HCT116 (cell line): ENCODE results near the gene CNTNAP5. TPM values are rescaled to one million over a fixed set of nuclear protein-coding genes. Genes with fewer than 3 reads are reported as not detected.

Source experiments
- ATAC-seq: fragments of 200-7000 bp; cut with Tn5 transposase; 2 replicates; pipeline ENCODE4 v1.9.1; 2020; ENCODE audit warnings: mild to moderate bottlenecking, moderate library complexity
- BruUV-seq: library from RNA; stranded (reverse); fragments of 400-500 nt; replicated peaks from 2 replicates; lab custom pipeline; 2021; lab: Mats Ljungman, UMichigan
- CTCF ChIA-PET: fragments of 300-600 bp; sonication (Branson Sonifier 250); formaldehyde crosslinking; loops from one replicate; lab custom pipeline; 2021; ENCODE audit warnings: antibody characterized with exemption; lab: Charles Lee
- POLR2A ChIA-PET: fragments of 300-600, 350-600 bp; sonication (Branson Sonifier 250); formaldehyde crosslinking; loops from one replicate; lab custom pipeline; 2021; ENCODE audit warnings: antibody characterized with exemption; lab: Charles Lee
- RAD21 ChIA-PET, 2 experiments: fragments of 300-600 bp; sonication (Branson Sonifier 250); formaldehyde crosslinking; loops; one replicate each; lab custom pipeline; 2023; ENCODE audit warnings: low total read pairs in 2 of 2; ENCODE audit not compliant: uncharacterized antibody in 2 of 2, unreplicated experiment in 2 of 2, low non-redundant PET in 1 of 2; lab: Charles Lee
- DNase-seq: peaks from one replicate; pipeline ENCODE4 v3.0.0-alpha.2; 2010; ENCODE audit warnings: low read depth, low spot score
- H2AFZ ChIP-seq: fragments of 200-600 bp; shearing (Covaris generic), sonication (generic); 2 replicates; pipeline ENCODE4 v1.6.1; 2017; ENCODE audit warnings: low read depth, mixed run types, mixed read lengths, antibody characterized with exemption, low read length; ENCODE audit not compliant: poor library complexity, severe bottlenecking
- H3K27ac ChIP-seq: 2 replicates; pipeline ENCODE4 v1.5.1; 2012; ENCODE audit warnings: low read depth, low read length
- H3K27me3 ChIP-seq: fragments of 200-600 bp; sonication (generic); 2 replicates; pipeline ENCODE4 v1.6.1; 2016; ENCODE audit warnings: mixed run types, low read length, mixed read lengths; ENCODE audit not compliant: insufficient read depth
- H3K36me3 ChIP-seq, 2 experiments: fragments of 200-500 bp in 1 of 2; fragments of 200-600 bp in 1 of 2; sonication (Bioruptor generic) in 1 of 2; sonication (generic) in 1 of 2; 2 replicates each; pipeline versions ENCODE4 v1.5.1 to v1.6.1; 2014 to 2016; ENCODE audit warnings: low read length in 2 of 2, inconsistent platforms in 1 of 2, mixed read lengths in 1 of 2, mixed run types in 1 of 2; ENCODE audit not compliant: insufficient read depth in 2 of 2, control insufficient read depth in 1 of 2
- H3K4me1 ChIP-seq, 2 experiments: fragments of 200-600 bp in 1 of 2; sonication (generic) in 1 of 2; 2 replicates each; pipeline versions ENCODE4 v1.5.1 to v1.6.1; 2012 to 2017; ENCODE audit warnings: low read length in 2 of 2, inconsistent platforms in 1 of 2, mild to moderate bottlenecking in 1 of 2, mixed read lengths in 1 of 2, mixed run types in 1 of 2, moderate library complexity in 1 of 2; ENCODE audit not compliant: insufficient read depth in 2 of 2, control insufficient read depth in 1 of 2
- H3K4me2 ChIP-seq: fragments of 200-600 bp; sonication (generic); 2 replicates; pipeline ENCODE4 v1.6.1; 2017; ENCODE audit warnings: mixed run types, low read length, mixed read lengths
- H3K4me3 ChIP-seq, 2 experiments: fragments of 200-600 bp in 1 of 2; sonication (generic) in 1 of 2; replicated peaks in 1 of 2; 2 replicates each; pipeline ENCODE4 v1.5.1; 2011 to 2016; ENCODE audit warnings: low read length in 2 of 2, control low read depth in 1 of 2, low read depth in 1 of 2, mild to moderate bottlenecking in 1 of 2, mixed read lengths in 1 of 2, mixed run types in 1 of 2
- H3K79me2 ChIP-seq: fragments of 200-600 bp; sonication (generic); 2 replicates; pipeline ENCODE4 v1.6.1; 2017; ENCODE audit warnings: mild to moderate bottlenecking, mixed run types, low read length, moderate library complexity, mixed read lengths; ENCODE audit not compliant: insufficient read depth
- H3K9ac ChIP-seq: fragments of 200-600 bp; sonication (generic); 2 replicates; pipeline ENCODE4 v1.6.1; 2016; ENCODE audit warnings: low read length, mixed read lengths
- H3K9me2 ChIP-seq: fragments of 200-600 bp; sonication (generic), shearing (Covaris generic); 2 replicates; pipeline ENCODE4 v1.6.1; 2017; ENCODE audit warnings: mixed run types, mild to moderate bottlenecking, moderate library complexity; ENCODE audit not compliant: insufficient read depth
- H3K9me3 ChIP-seq, 2 experiments: fragments of 200-500 bp in 1 of 2; fragments of 200-600 bp in 1 of 2; sonication (Bioruptor generic) in 1 of 2; sonication (generic) in 1 of 2; 2 replicates each; pipeline ENCODE4 v1.6.1; 2014 to 2017; ENCODE audit warnings: low read length in 2 of 2, mixed read lengths in 2 of 2, inconsistent platforms in 1 of 2, low read depth in 1 of 2, mild to moderate bottlenecking in 1 of 2, mixed run types in 1 of 2, moderate library complexity in 1 of 2; ENCODE audit not compliant: control insufficient read depth in 1 of 2, insufficient read depth in 1 of 2
- H4K20me1 ChIP-seq: fragments of 200-600 bp; sonication (generic), shearing (Covaris generic); 2 replicates; pipeline ENCODE4 v1.6.1; 2017; ENCODE audit warnings: mixed run types, mild to moderate bottlenecking, moderate library complexity; ENCODE audit not compliant: insufficient read depth
- CEBPB ChIP-seq: IDR thresholded peaks from 2 replicates; pipeline ENCODE4 v1.6.1; 2012; ENCODE audit warnings: low read depth
- EZH2 ChIP-seq: fragments of 200-600 bp; sonication (generic); IDR thresholded peaks from 2 replicates; pipeline ENCODE4 v1.6.1; 2017; ENCODE audit warnings: antibody characterized with exemption, mixed run types
- EZH2phosphoT487 ChIP-seq: fragments of 200-600 bp; IDR thresholded peaks from 2 replicates; pipeline ENCODE4 v1.6.1; 2018; ENCODE audit warnings: antibody characterized with exemption, borderline replicate concordance
- POLR2A ChIP-seq: IDR thresholded peaks from 2 replicates; pipeline ENCODE4 v1.7.0; 2011; ENCODE audit warnings: borderline replicate concordance; ENCODE audit not compliant: insufficient read depth, insufficient read length; ENCODE audit errors: extremely low read depth
- POLR2AphosphoS5 ChIP-seq: IDR thresholded peaks from 2 replicates; pipeline ENCODE4 v1.6.1; 2011; ENCODE audit warnings: mild to moderate bottlenecking, low read depth, low read length, moderate library complexity
- RAD21 ChIP-seq: IDR thresholded peaks from 2 replicates; pipeline ENCODE4 v1.6.1; 2012; ENCODE audit warnings: low read depth, mild to moderate bottlenecking
- SIN3A ChIP-seq: IDR thresholded peaks from 2 replicates; pipeline ENCODE4 v1.6.1; 2012; ENCODE audit warnings: low read depth
- SP1 ChIP-seq: IDR thresholded peaks from 2 replicates; pipeline ENCODE4 v1.6.1; 2012; ENCODE audit warnings: low read depth
- TCF7L2 ChIP-seq: IDR thresholded peaks from 2 replicates; pipeline ENCODE4 v1.7.0; 2011; ENCODE audit warnings: borderline replicate concordance, inconsistent platforms; ENCODE audit not compliant: insufficient read depth, insufficient read length; ENCODE audit errors: extremely low read depth
- ZNF274 ChIP-seq: fragments of 200-500 bp; sonication (Bioruptor generic); IDR thresholded peaks from 2 replicates; pipeline ENCODE4 v1.6.1; 2014; ENCODE audit warnings: mild to moderate bottlenecking, low read depth, low read length, inconsistent platforms
- intact Hi-C: fragments of 100-400 bp; cut with micrococcal nuclease; formaldehyde crosslinking; loops from 2 replicates; pipeline ENCODE4 v1.10.0; 2022
- total RNA-seq: library from RNA; stranded (reverse); gene quantifications from one replicate; pipeline ENCODE4 v1.2.1, GENCODE V29; 2021; ENCODE audit not compliant: unreplicated experiment
- TF ChIP-seq, protein P1 (sequence below): IDR thresholded peaks from 2 replicates; pipeline ENCODE4 v1.6.1; 2012
- TF ChIP-seq, protein P2 (sequence below): IDR thresholded peaks from 2 replicates; pipeline ENCODE4 v1.6.1; 2012; ENCODE audit warnings: low read depth

Gene CNTNAP5
- total RNA-seq, 1 experiment from 2014 or later = not detected

DNA sequence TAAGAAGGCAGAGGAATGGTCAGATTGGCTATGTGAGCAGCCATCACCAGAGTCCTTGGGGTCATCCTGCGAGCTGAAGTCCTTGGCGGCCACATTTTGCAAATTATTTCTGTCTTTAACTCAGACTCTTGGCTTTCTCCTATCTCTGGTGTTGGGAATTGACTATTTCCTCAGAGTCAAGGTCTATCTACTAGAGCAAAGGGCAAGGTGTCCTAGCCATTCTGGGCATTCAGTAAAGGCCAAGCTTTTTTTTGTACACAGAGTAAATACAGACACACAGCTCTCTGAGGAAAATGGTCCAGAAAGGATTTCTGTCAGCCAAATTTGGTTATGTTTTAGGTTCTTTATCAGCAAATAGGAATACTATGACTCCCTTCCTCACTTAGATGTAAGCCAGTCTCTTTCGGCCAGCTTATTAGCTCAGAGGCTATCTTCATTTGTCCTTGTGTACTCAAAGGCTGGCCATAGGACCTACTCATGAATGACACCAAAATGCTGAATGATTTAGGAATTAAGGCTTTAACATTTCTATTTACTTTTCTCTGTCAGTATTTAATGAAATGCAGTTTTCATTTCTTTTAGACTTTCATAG lies 146.5 kb downstream of the CNTNAP5 start:
- RAD21 ChIA-PET = no interaction called here
- no peaks in the 10 kb centered on the region for H4K20me1 ChIP-seq
- H3K9me2 ChIP-seq = no peaks in the 10 kb centered on the region
- no peak overlapping the region for H3K4me3 ChIP-seq
- no TSS peak for BruUV-seq
- DNase-seq = no peak
- TF ChIP-seq POLR2AphosphoS5 (no peak), POLR2A (no peak), SP1 (no peak), RAD21 (no peak), ZNF274 (no peak), TCF7L2 (no peak), CEBPB (no peak), EZH2phosphoT487 (no peak), EZH2 (no peak), SIN3A (no peak)
- TF ChIP-seq, protein P1, sequence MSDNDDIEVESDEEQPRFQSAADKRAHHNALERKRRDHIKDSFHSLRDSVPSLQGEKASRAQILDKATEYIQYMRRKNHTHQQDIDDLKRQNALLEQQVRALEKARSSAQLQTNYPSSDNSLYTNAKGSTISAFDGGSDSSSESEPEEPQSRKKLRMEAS = no peak
- TF ChIP-seq, protein P2, sequence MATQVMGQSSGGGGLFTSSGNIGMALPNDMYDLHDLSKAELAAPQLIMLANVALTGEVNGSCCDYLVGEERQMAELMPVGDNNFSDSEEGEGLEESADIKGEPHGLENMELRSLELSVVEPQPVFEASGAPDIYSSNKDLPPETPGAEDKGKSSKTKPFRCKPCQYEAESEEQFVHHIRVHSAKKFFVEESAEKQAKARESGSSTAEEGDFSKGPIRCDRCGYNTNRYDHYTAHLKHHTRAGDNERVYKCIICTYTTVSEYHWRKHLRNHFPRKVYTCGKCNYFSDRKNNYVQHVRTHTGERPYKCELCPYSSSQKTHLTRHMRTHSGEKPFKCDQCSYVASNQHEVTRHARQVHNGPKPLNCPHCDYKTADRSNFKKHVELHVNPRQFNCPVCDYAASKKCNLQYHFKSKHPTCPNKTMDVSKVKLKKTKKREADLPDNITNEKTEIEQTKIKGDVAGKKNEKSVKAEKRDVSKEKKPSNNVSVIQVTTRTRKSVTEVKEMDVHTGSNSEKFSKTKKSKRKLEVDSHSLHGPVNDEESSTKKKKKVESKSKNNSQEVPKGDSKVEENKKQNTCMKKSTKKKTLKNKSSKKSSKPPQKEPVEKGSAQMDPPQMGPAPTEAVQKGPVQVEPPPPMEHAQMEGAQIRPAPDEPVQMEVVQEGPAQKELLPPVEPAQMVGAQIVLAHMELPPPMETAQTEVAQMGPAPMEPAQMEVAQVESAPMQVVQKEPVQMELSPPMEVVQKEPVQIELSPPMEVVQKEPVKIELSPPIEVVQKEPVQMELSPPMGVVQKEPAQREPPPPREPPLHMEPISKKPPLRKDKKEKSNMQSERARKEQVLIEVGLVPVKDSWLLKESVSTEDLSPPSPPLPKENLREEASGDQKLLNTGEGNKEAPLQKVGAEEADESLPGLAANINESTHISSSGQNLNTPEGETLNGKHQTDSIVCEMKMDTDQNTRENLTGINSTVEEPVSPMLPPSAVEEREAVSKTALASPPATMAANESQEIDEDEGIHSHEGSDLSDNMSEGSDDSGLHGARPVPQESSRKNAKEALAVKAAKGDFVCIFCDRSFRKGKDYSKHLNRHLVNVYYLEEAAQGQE = no peak
- TF ChIP-seq, all 23 proteins: peak for 0
- Histone ChIP-seq H3K79me2 (no peaks in the 10 kb centered on the region), H3K9ac (no peak overlapping the region), H2AFZ (no peak overlapping the region), H3K36me3 (no peaks in the 10 kb centered on the region), H3K27ac (no peak overlapping the region), H3K4me2 (no peak overlapping the region), H3K4me1 (no peaks in the 10 kb centered on the region), H3K9me3 (peaks cover 13 to 33% of the 10 kb centered on the region in 2 experiments; a peak in 2 of 4 replicates), H3K27me3 (no peaks in the 10 kb centered on the region)
- no peak for ATAC-seq
- POLR2A ChIA-PET = no interaction called here
- intact Hi-C loops = no loop called here
- CTCF ChIA-PET = no interaction called here
